Ovary (tissue), 3 donors: ENCODE measurements around the gene SLC2A13.

ENCODE experiments used
- CTCF ChIP-seq, 3 donors: fragments of 450-650 bp in 2 of 3; fragments of 200-600 bp in 1 of 3; IDR thresholded peaks; one replicate each; pipeline versions ENCODE4 v1.5.1 to v1.8.0; 2016 to 2022; ENCODE audit warnings: antibody characterized with exemption in 3 of 3, mild to moderate bottlenecking in 1 of 3
- EP300 ChIP-seq: sonication (generic); formaldehyde crosslinking; IDR thresholded peaks from one replicate; pipeline ENCODE4 v1.6.1; 2017; ENCODE audit warnings: antibody characterized with exemption
- POLR2A ChIP-seq: fragments of 450-650 bp; IDR thresholded peaks from one replicate; pipeline ENCODE4 v1.6.1; 2017; ENCODE audit warnings: antibody characterized with exemption, mild to moderate bottlenecking, moderate library complexity
- donor health status: DM: no; HTN: no; CAD: no.

- TF ChIP-seq EP300, result no peak
- no peak for TF ChIP-seq CTCF (IDR thresholded peaks at IDR 0.05)
- TF ChIP-seq POLR2A, result no peak
Observed at GRCh38 chr12:39966256-39966655, 139.6 kb downstream of the SLC2A13 start.
